Activated CD8-positive, alpha-beta T cell treated with anti-CD3 and anti-CD28 coated beads for 36 hours (primary cell): ENCODE results near the gene SRRT. TPM values are rescaled to one million over a fixed set of nuclear protein-coding genes. Genes with fewer than 3 reads are reported as not detected.
"Not testable (repeated sequence)": the region's sequence is repeated elsewhere in the genome, so short reads cannot be mapped to it uniquely, and the experiment has no call there.

ENCODE experiments used
- ATAC-seq: fragments of 200-7000 bp; cut with Tn5 transposase; one replicate; pipeline ENCODE4 v1.10.0; 2021; ENCODE audit warnings: mild to moderate bottlenecking, moderate library complexity
- CTCF ChIA-PET: fragments of 350-600 bp; sonication (Branson Sonifier 250); formaldehyde crosslinking; loops from one replicate; lab custom pipeline; 2021; ENCODE audit warnings: antibody characterized with exemption; lab: Charles Lee
- POLR2A ChIA-PET: fragments of 350-600 bp; sonication (Branson Sonifier 250); formaldehyde crosslinking; loops from one replicate; lab custom pipeline; 2021; ENCODE audit warnings: antibody characterized with exemption; lab: Charles Lee
- DNase-seq: peaks from one replicate; pipeline ENCODE4 v3.0.0-alpha.2; 2020
- H3K27ac Mint-ChIP-seq: one replicate; pipeline ENCODE4 v1.8.0; 2021; ENCODE audit warnings: mild to moderate bottlenecking, mixed read lengths
- H3K27me3 Mint-ChIP-seq: one replicate; pipeline ENCODE4 v1.8.0; 2021; ENCODE audit warnings: mixed read lengths
- H3K36me3 Mint-ChIP-seq: one replicate; pipeline ENCODE4 v1.8.0; 2021; ENCODE audit warnings: low read depth, mixed read lengths
- H3K4me1 Mint-ChIP-seq: one replicate; pipeline ENCODE4 v1.8.0; 2021; ENCODE audit warnings: low read depth, mixed read lengths
- H3K4me3 Mint-ChIP-seq: one replicate; pipeline ENCODE4 v1.8.0; 2021; ENCODE audit warnings: mild to moderate bottlenecking, moderate library complexity, mixed read lengths
- H3K9me3 Mint-ChIP-seq: one replicate; pipeline ENCODE4 v1.8.0; 2021; ENCODE audit warnings: mixed read lengths
- intact Hi-C: fragments of 100-400 bp; cut with micrococcal nuclease; formaldehyde crosslinking; loops from one replicate; pipeline ENCODE4 v1.10.0; 2022
- total RNA-seq, 2 experiments: library from RNA; stranded (reverse); gene quantifications; one replicate each; pipeline ENCODE4 v1.2.3, GENCODE V29; 2021
- TF ChIP-seq, protein P1 (sequence below): fragments of 200-600 bp; IDR thresholded peaks from one replicate; pipeline ENCODE4 v1.8.0; 2022; ENCODE audit warnings: antibody characterized with exemption, mild to moderate bottlenecking

SRRT gene
- total RNA-seq, 2 experiments from 2014 or later = 211 to 239 TPM

GRCh38 chr7:100908512-100908911 lies 33.6 kb downstream of the SRRT start:
- no peaks in the 10 kb centered on the region for H3K36me3 Mint-ChIP-seq
- H3K4me1 Mint-ChIP-seq = no peaks in the 10 kb centered on the region
- ATAC-seq = no peak
- DNase-seq = no peak
- intact Hi-C loops = no loop called here
- CTCF ChIA-PET = no interaction called here
- POLR2A ChIA-PET = interaction anchor here (0.6 kb wide), 1 partner anchor 178 kb away, joined by 3 read pairs; no protein-coding TSS in a partner anchor
- H3K9me3 Mint-ChIP-seq = no peaks in the 10 kb centered on the region
- H3K27ac Mint-ChIP-seq = no peak overlapping the region
- H3K27me3 Mint-ChIP-seq = peaks cover 5% of the 10 kb centered on the region
- no peak overlapping the region for H3K4me3 Mint-ChIP-seq
- TF ChIP-seq, protein P1, sequence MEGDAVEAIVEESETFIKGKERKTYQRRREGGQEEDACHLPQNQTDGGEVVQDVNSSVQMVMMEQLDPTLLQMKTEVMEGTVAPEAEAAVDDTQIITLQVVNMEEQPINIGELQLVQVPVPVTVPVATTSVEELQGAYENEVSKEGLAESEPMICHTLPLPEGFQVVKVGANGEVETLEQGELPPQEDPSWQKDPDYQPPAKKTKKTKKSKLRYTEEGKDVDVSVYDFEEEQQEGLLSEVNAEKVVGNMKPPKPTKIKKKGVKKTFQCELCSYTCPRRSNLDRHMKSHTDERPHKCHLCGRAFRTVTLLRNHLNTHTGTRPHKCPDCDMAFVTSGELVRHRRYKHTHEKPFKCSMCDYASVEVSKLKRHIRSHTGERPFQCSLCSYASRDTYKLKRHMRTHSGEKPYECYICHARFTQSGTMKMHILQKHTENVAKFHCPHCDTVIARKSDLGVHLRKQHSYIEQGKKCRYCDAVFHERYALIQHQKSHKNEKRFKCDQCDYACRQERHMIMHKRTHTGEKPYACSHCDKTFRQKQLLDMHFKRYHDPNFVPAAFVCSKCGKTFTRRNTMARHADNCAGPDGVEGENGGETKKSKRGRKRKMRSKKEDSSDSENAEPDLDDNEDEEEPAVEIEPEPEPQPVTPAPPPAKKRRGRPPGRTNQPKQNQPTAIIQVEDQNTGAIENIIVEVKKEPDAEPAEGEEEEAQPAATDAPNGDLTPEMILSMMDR = no peak

DNA sequence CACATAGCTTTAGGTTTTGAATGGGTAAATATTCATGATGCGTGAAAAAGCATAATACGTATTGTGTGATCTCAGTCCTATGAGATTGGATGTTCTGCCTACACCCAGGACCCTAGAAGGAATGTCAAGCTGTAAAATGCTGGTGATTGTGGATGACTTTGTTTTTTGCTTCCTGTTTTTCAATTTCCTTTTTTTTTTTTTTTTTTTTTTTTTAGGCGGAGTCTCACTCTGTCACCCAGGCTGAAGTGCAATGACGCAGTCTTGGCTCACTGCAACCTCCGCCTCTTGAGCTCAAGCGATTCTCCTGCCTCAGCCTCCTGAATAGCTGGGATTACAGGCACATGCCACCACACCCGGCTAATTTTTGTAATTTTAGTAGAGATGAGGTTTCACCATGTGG lies 35.5 kb downstream of the SRRT start:
- H3K9me3 Mint-ChIP-seq, H3K27me3 Mint-ChIP-seq, intact Hi-C loops, H3K4me1 Mint-ChIP-seq, H3K27ac Mint-ChIP-seq, POLR2A ChIA-PET, DNase-seq, H3K4me3 Mint-ChIP-seq, ATAC-seq, H3K36me3 Mint-ChIP-seq: not testable (repeated sequence)
- CTCF ChIA-PET = interaction anchor here (1.2 kb wide), 1 partner anchor 282 kb away, joined by 3 read pairs; no protein-coding TSS in a partner anchor

GRCh38 chr7:100911484-100911883 lies 36.6 kb downstream of the SRRT start:
- POLR2A ChIA-PET = no interaction called here
- H3K9me3 Mint-ChIP-seq = no peaks in the 10 kb centered on the region
- H3K36me3 Mint-ChIP-seq = no peaks in the 10 kb centered on the region
- H3K4me1 Mint-ChIP-seq = no peaks in the 10 kb centered on the region
- H3K4me3 Mint-ChIP-seq = no peak overlapping the region
- peaks cover 5% of the 10 kb centered on the region for H3K27me3 Mint-ChIP-seq
- no peak overlapping the region for H3K27ac Mint-ChIP-seq
- intact Hi-C loops = no loop called here
- no peak for ATAC-seq
- CTCF ChIA-PET = interaction anchor here (0.6 to 0.9 kb wide), 2 partner anchors 190 to 206 kb away, joined by 3 read pairs; no protein-coding TSS in a partner anchor
- TF ChIP-seq, protein P1 = no peak
- no peak for DNase-seq

DNA sequence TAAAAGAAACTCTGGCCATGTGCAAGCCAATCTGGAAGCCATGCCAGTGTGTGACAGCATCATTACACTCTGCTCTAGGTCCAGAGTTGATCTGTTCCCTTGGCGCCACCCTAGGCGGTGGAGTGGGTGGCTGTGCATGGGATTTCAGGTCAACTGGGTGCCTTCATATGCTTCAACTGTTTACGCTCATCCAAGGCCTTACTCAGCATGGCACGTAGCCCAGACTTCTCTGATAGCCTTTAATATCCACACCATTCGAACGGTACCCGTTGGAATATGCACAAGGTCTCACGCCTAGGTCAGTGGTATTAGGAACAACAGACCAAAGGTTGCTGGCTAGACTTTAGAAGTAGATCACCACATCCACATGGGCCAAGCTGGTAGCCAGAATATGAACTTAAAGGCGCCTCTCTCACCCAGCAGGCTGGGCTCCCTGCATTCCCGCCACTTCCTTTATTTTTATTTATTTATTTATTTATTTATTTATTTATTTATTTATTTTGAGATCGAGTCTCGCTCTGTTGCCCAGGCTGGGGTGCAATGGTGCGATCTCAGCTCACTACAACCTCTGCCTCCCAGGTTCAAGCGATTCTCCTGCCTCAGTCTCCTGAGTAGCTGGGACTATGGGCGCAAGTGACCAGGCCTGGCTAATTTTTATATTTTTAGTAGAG lies 39.4 kb downstream of the SRRT start:
- no peaks in the 10 kb centered on the region for H3K36me3 Mint-ChIP-seq
- DNase-seq = no peak
- ChIA-PET CTCF (no interaction called here), POLR2A (no interaction called here)
- ATAC-seq = no peak
- H3K27ac Mint-ChIP-seq = no peak overlapping the region
- no peak overlapping the region for H3K4me3 Mint-ChIP-seq
- H3K9me3 Mint-ChIP-seq = no peaks in the 10 kb centered on the region
- peaks cover 1% of the 10 kb centered on the region for H3K27me3 Mint-ChIP-seq
- intact Hi-C loops = no loop called here
- TF ChIP-seq, protein P1 = no peak
- no peaks in the 10 kb centered on the region for H3K4me1 Mint-ChIP-seq

- Mint-ChIP-seq H3K27me3 (peaks cover 1% of the 10 kb centered on the region), H3K4me1 (no peaks in the 10 kb centered on the region), H3K36me3 (no peaks in the 10 kb centered on the region), H3K4me3 (no peak overlapping the region), H3K9me3 (no peaks in the 10 kb centered on the region), H3K27ac (no peak overlapping the region)
- DNase-seq (peak; percentile 26), ATAC-seq (peak; percentile 72)
- intact Hi-C loops = no loop called here
- POLR2A ChIA-PET = no interaction called here
- TF ChIP-seq, protein P1 = no peak
- CTCF ChIA-PET = no interaction called here
Observed at GRCh38 chr7:100914879-100915447, 40.1 kb downstream of the SRRT start.

DNA sequence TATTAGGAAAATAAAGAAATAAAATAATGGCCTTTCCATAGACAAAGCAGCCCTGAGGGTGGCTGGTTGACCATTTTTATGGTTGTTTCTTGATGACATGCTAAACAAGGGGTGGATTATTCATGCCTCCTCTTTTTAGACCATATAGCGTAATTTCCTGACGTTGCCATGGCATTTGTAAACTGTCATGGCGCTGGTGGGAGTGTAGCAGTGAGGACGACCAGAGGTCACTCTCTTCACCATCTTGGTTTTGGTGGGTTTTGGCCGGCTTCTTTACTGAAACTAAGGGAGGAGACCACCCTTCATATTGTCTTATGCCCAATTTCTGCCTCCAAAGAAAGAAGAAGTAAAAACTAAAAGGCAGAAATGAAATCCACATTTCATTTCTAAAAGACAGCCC lies 44.4 kb downstream of the SRRT start:
- H3K36me3 Mint-ChIP-seq, ATAC-seq, H3K9me3 Mint-ChIP-seq, H3K27ac Mint-ChIP-seq, H3K4me3 Mint-ChIP-seq, H3K4me1 Mint-ChIP-seq, DNase-seq, POLR2A ChIA-PET, H3K27me3 Mint-ChIP-seq, intact Hi-C loops, CTCF ChIA-PET: not testable (repeated sequence)

DNA sequence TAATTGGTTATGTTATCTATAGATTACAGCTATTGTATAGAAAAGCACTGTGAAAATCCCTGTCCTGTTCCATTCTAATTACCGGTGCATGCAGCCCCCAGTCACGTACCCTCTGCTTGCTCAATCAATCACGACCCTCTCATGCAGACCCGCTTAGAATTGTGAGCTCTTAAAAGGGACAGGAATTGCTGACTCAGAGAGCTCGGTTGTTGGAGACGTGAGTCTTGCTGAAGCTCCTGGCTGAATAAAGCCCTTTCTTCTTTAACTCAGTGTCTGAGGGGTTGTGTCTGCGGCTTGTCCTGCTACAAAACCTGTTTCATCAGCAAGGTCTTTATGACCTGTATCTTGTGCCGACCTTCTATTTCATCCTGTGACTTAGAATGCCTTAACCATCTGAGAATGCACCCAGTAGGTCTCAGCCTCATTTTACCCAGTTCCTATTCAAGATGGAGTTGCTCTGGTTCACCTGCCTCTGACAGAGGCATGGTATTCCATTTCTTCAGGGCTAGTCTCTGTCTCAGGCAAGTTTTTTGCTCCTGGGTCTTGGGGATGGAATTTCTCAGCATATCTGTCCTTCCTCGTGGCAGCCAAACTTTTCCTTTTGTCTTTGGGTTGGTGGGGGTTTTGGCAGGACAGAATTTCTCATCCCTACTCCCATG lies 45.0 kb downstream of the SRRT start:
- H3K27me3 Mint-ChIP-seq, H3K9me3 Mint-ChIP-seq, CTCF ChIA-PET, DNase-seq, H3K36me3 Mint-ChIP-seq, H3K4me3 Mint-ChIP-seq, H3K4me1 Mint-ChIP-seq, POLR2A ChIA-PET, intact Hi-C loops, ATAC-seq, H3K27ac Mint-ChIP-seq: not testable (repeated sequence)
